OCI-LY7 (cell line): ENCODE data around the gene ITPA. TPM values are rescaled to one million over a fixed set of nuclear protein-coding genes. Genes with fewer than 3 reads are reported as not detected.
A peak's percentile ranks its signal among the peaks of the same experiment; 100 is the strongest.

Experiments used
- Bru-seq: library from RNA; stranded (reverse); fragments of 400-500 nt; gene quantifications from one replicate; lab custom pipeline; 2021; lab: Mats Ljungman, UMichigan
- BruChase-seq, 2 experiments: library from RNA; stranded (reverse); fragments of 400-500 nt; gene quantifications; one replicate each; lab custom pipeline; 2021; lab: Mats Ljungman, UMichigan
- BruUV-seq: library from RNA; stranded (reverse); fragments of 400-500 nt; replicated peaks from 2 replicates; lab custom pipeline; 2021; lab: Mats Ljungman, UMichigan
- CTCF ChIA-PET: fragments of 300-600 bp; sonication (Branson Sonifier 250); formaldehyde crosslinking; loops from one replicate; lab custom pipeline; 2022; ENCODE audit warnings: antibody characterized with exemption; ENCODE audit not compliant: unreplicated experiment; lab: Charles Lee
- POLR2A ChIA-PET: fragments of 300-600 bp; sonication (Branson Sonifier 250); formaldehyde crosslinking; loops from one replicate; lab custom pipeline; 2022; ENCODE audit warnings: antibody characterized with exemption; lab: Charles Lee
- DNase-seq: peaks from one replicate; pipeline ENCODE4 v3.0.0-alpha.2; 2015; ENCODE audit warnings: low spot score
- H2AFZ ChIP-seq: fragments of 200-600 bp; sonication (generic), shearing (Covaris generic); 2 replicates; pipeline ENCODE4 v1.6.1; 2014; ENCODE audit warnings: mild to moderate bottlenecking, antibody characterized with exemption, low read length, moderate library complexity
- H3K27ac ChIP-seq: fragments of 200-600 bp; sonication (generic); 2 replicates; pipeline ENCODE4 v1.5.1; 2014; ENCODE audit warnings: mixed run types, low read depth, mild to moderate bottlenecking, moderate library complexity, low read length, inconsistent platforms; ENCODE audit not compliant: poor library complexity, severe bottlenecking
- H3K36me3 ChIP-seq: fragments of 200-600 bp; sonication (generic); 2 replicates; pipeline ENCODE4 v1.6.1; 2014; ENCODE audit warnings: mild to moderate bottlenecking, antibody characterized with exemption, low read length, moderate library complexity, mixed read lengths; ENCODE audit not compliant: insufficient read depth
- H3K4me1 ChIP-seq: fragments of 200-600 bp; sonication (generic); 2 replicates; pipeline ENCODE4 v1.5.1; 2014; ENCODE audit warnings: mild to moderate bottlenecking, low read length; ENCODE audit not compliant: insufficient read depth, poor library complexity, severe bottlenecking
- H3K4me2 ChIP-seq: fragments of 200-600 bp; sonication (generic); 2 replicates; pipeline ENCODE4 v1.6.1; 2014; ENCODE audit warnings: mild to moderate bottlenecking, low read length
- H3K4me3 ChIP-seq: fragments of 200-600 bp; sonication (generic); 2 replicates; pipeline ENCODE4 v1.5.1; 2014; ENCODE audit warnings: mild to moderate bottlenecking, low read depth, low read length; ENCODE audit not compliant: poor library complexity, severe bottlenecking
- H3K79me2 ChIP-seq: fragments of 200-600 bp; sonication (generic); 2 replicates; pipeline ENCODE4 v1.6.1; 2016; ENCODE audit warnings: low read depth, mild to moderate bottlenecking, low read length, moderate library complexity, mixed read lengths; ENCODE audit not compliant: insufficient read depth
- H3K9me2 ChIP-seq: fragments of 200-600 bp; sonication (generic); 2 replicates; pipeline ENCODE4 v1.6.1; 2016; ENCODE audit warnings: mild to moderate bottlenecking, low read length, mixed read lengths; ENCODE audit not compliant: insufficient read depth
- H3K9me3 ChIP-seq: fragments of 200-600 bp; sonication (generic); 2 replicates; pipeline ENCODE4 v1.6.1; 2014; ENCODE audit warnings: mild to moderate bottlenecking, mixed run types, low read length, mixed read lengths
- H4K20me1 ChIP-seq: fragments of 200-600 bp; sonication (generic); 2 replicates; pipeline ENCODE4 v1.6.1; 2014; ENCODE audit warnings: mild to moderate bottlenecking, antibody characterized with exemption, low read length, moderate library complexity, mixed read lengths; ENCODE audit not compliant: insufficient read depth
- EZH2phosphoT487 ChIP-seq: fragments of 200-600 bp; sonication (generic); IDR thresholded peaks from 2 replicates; pipeline ENCODE4 v1.6.1; 2018; ENCODE audit warnings: low read depth, borderline replicate concordance, mild to moderate bottlenecking, mixed run types, antibody characterized with exemption, low read length, moderate library complexity, mixed read lengths
- intact Hi-C: fragments of 100-400 bp; cut with micrococcal nuclease; formaldehyde crosslinking; loops from one replicate; pipeline ENCODE4 v1.10.0; 2022; ENCODE audit not compliant: unreplicated experiment
- long read RNA-seq: library from polyadenylated mRNA; stranded (forward); transcript quantifications from one replicate; pipeline ENCODE4 v2.0.0, GENCODE V29; 2022
- total RNA-seq, 2 experiments: library from RNA; depleted of rRNA in 1 of 2; stranded (reverse); fragments of >200 nt in 1 of 2; shearing (Covaris generic) in 1 of 2; gene quantifications; 2 replicates each; pipeline ENCODE4 v1.2.3, GENCODE V29; 2014 to 2022
- TF ChIP-seq, protein P1 (sequence below): fragments of 200-600 bp; sonication (generic); conservative IDR thresholded peaks from 2 replicates; pipeline ENCODE4 v1.5.1; 2014; ENCODE audit warnings: mild to moderate bottlenecking, antibody characterized with exemption, low read length, moderate library complexity, mixed read lengths

ITPA gene
- total RNA-seq (2014; rRNA removed; shearing (Covaris generic)) = 58.0 and 66.4 TPM in 2 replicates
- total RNA-seq (2022) = 54.4 and 62.4 TPM in 2 replicates
- Bru-seq, nascent RNA = percentile 72 among the genes with signal in this experiment
- percentile 82 among the genes with signal in this experiment for BruChase-seq, experiment 1, labeled RNA remaining after a 6-hour chase
- percentile 77 among the genes with signal in this experiment for BruChase-seq, experiment 2, labeled RNA remaining after a 2-hour chase
- long read RNA-seq, transcript ITPA-201 (8 exons, 1,185 nt) = major isoform, 36 of 53 reads
- long read RNA-seq, partial matches to known transcripts = 3 of 53 reads
- long read RNA-seq, other reads (novel, unspliced or antisense) = 11 of 53 reads

DNA sequence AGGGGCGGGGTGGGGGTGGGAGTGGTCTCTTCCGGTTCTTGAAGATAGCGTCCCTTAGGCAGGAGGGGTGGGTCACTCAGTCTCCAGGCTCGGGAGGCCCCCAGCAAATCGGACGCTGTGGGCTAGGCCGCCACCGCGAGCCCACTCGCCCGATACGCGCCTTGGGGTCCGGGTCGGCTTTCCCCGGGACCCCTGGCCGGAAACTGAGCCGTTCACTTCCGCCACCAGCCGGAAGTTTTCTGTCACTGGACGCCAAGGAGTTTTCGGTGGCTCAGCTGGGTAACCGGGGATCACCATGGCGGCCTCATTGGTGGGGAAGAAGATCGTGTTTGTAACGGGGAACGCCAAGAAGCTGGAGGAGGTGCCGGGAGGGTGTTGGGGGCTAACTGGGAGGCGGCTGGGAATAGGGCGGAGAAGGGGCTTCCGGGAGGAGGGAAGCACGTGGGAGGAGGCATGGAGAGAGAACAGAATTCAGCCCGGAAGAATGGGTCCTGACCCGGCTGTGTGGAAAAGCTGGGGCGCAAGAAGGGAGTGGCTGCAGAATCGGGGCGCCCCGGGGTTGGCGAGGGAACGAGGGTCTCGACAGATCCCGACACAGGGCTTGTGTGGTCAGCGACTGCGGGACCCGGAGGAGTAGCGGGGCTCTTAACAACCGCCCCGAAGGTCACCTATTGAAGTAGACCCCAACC lies at the start of gene ITPA:
TSS of gene ITPA (plus strand) at position 242 of the 689 bp plus-strand sequence. CDS start at position 296, 54 bp downstream.
- TF ChIP-seq, protein P1, sequence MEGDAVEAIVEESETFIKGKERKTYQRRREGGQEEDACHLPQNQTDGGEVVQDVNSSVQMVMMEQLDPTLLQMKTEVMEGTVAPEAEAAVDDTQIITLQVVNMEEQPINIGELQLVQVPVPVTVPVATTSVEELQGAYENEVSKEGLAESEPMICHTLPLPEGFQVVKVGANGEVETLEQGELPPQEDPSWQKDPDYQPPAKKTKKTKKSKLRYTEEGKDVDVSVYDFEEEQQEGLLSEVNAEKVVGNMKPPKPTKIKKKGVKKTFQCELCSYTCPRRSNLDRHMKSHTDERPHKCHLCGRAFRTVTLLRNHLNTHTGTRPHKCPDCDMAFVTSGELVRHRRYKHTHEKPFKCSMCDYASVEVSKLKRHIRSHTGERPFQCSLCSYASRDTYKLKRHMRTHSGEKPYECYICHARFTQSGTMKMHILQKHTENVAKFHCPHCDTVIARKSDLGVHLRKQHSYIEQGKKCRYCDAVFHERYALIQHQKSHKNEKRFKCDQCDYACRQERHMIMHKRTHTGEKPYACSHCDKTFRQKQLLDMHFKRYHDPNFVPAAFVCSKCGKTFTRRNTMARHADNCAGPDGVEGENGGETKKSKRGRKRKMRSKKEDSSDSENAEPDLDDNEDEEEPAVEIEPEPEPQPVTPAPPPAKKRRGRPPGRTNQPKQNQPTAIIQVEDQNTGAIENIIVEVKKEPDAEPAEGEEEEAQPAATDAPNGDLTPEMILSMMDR = no peak
- no peak for TF ChIP-seq EZH2phosphoT487
- ChIA-PET POLR2A (interaction anchor here (0.5 to 1.1 kb wide), 3 partner anchors 12 to 1615 kb away, joined by 3 to 6 read pairs (median 3); no protein-coding TSS in a partner anchor), CTCF (no interaction called here)
- TSS peak; percentile 62 for BruUV-seq
- Histone ChIP-seq H3K4me1 (peaks cover 12% of the 10 kb centered on the region), H3K4me2 (peak within 1 kb of the TSS; percentile 94), H3K9me2 (no peaks in the 10 kb centered on the region), H3K36me3 (peaks cover 14% of the 10 kb centered on the region), H3K9me3 (no peaks in the 10 kb centered on the region), H3K79me2 (peaks cover 23% of the 10 kb centered on the region), H3K27ac (peak within 1 kb of the TSS; percentile 56), H4K20me1 (no peaks in the 10 kb centered on the region), H2AFZ (peak within 1 kb of the TSS; percentile 84), H3K4me3 (peak within 1 kb of the TSS; percentile 85)
- intact Hi-C loops = loop anchor here (10.0 kb wide), 1 partner anchor 555 kb away; the partner anchor contains the start of gene NOP56
- peak; percentile 74 for DNase-seq

DNA sequence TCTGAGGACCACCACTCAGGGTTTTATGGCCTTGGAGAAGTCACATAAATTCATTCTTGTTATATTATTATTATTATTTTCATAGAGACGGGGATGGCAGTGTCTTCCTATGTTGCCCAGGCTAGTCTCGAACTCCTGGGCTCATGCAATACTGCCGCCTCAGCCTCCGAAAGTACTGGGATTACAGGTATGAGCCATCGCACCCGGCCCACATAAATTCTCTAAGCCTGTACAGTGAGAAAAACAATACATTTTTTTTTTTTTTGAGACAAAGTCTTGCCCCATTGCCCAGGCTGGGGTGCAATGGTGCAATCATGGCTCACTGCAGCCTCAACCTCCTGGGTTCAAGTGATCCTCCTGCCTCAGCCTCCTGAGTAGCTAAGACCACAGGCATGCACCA lies 48.9 kb upstream of the ITPA start:
- Histone ChIP-seq H3K27ac (peak overlapping the region; percentile 64), H3K9me3 (no peaks in the 10 kb centered on the region), H3K4me1 (peaks cover 43% of the 10 kb centered on the region), H3K36me3 (peaks cover 16% of the 10 kb centered on the region), H2AFZ (peak overlapping the region; percentile 99), H3K79me2 (peaks cover 47% of the 10 kb centered on the region), H3K4me3 (peak overlapping the region; percentile 95), H4K20me1 (peaks cover 19% of the 10 kb centered on the region), H3K4me2 (peak overlapping the region; percentile 94), H3K9me2 (no peaks in the 10 kb centered on the region)
- no TSS peak for BruUV-seq
- TF ChIP-seq, protein P1 = no peak
- no peak for TF ChIP-seq EZH2phosphoT487
- ChIA-PET CTCF (no interaction called here), POLR2A (interaction anchor here (0.6 to 1.1 kb wide), 7 partner anchors 10 to 691 kb away, joined by 3 to 4 read pairs (median 3); no protein-coding TSS in a partner anchor)
- intact Hi-C loops = no loop called here
- DNase-seq = no peak
